Eye (tissue), 1 donor: ENCODE data around the gene METRNL.
A peak's percentile ranks its signal among the peaks of the same experiment; 100 is the strongest.
"Not testable (repeated sequence)": the region's sequence is repeated elsewhere in the genome, so short reads cannot be mapped to it uniquely, and the experiment has no call there.

Source experiments
- DNase-seq: peaks from one replicate; pipeline ENCODE4 v3.0.0-alpha.2; 2015

METRNL gene

GRCh38 chr17:83079352-83079747 is at the start of gene METRNL:
Gene METRNL (plus strand): TSS chr17:83079609. CDS start chr17:83079816, 207 bp downstream.
- DNase-seq, result no peak

GRCh38 chr17:83030432-83030831 is 49.0 kb upstream of the METRNL start:
- DNase-seq, result no peak

GRCh38 chr17:83031321-83031945 is 48.0 kb upstream of the METRNL start:
- no peak for DNase-seq

- DNase-seq, result not testable (repeated sequence)
Observed at GRCh38 chr17:83031946-83032451, 47.4 kb upstream of the METRNL start.

- DNase-seq, result no peak
Observed at GRCh38 chr17:83032781-83033180, 46.6 kb upstream of the METRNL start.

- no peak for DNase-seq
Observed at GRCh38 chr17:83034525-83034924, 44.9 kb upstream of the METRNL start.

GRCh38 chr17:83035722-83036121 is 43.7 kb upstream of the METRNL start:
- no peak for DNase-seq

GRCh38 chr17:83036193-83036592 is 43.2 kb upstream of the METRNL start:
- DNase-seq, result no peak

GRCh38 chr17:83036666-83037065 is 42.7 kb upstream of the METRNL start:
- DNase-seq, result no peak

- peak; percentile 58 for DNase-seq
Observed at GRCh38 chr17:83037084-83037873, 42.1 kb upstream of the METRNL start.

- no peak for DNase-seq
Observed at GRCh38 chr17:83037874-83038165, 41.6 kb upstream of the METRNL start.

- DNase-seq, result not testable (repeated sequence)
Observed at GRCh38 chr17:83038983-83039382, 40.4 kb upstream of the METRNL start.

- DNase-seq, result no peak
Observed at GRCh38 chr17:83041305-83041704, 38.1 kb upstream of the METRNL start.

GRCh38 chr17:83042522-83043158 is 36.8 kb upstream of the METRNL start:
- no peak for DNase-seq

GRCh38 chr17:83044479-83044878 is 34.9 kb upstream of the METRNL start:
- not testable (repeated sequence) for DNase-seq

- no peak for DNase-seq
Observed at GRCh38 chr17:83046448-83047181, 32.8 kb upstream of the METRNL start.

- no peak for DNase-seq
Observed at GRCh38 chr17:83047182-83047478, 32.3 kb upstream of the METRNL start.

- not testable (repeated sequence) for DNase-seq
Observed at GRCh38 chr17:83047818-83048475, 31.5 kb upstream of the METRNL start.

GRCh38 chr17:83050651-83051395 is 28.6 kb upstream of the METRNL start:
- DNase-seq, result no peak

GRCh38 chr17:83051396-83052240 is 27.8 kb upstream of the METRNL start:
- peak; percentile 99 for DNase-seq

- no peak for DNase-seq
Observed at GRCh38 chr17:83052241-83052564, 27.2 kb upstream of the METRNL start.
